T-helper 22 cell (primary cell): ENCODE data around the gene DHRS7B.

ENCODE experiments used
- DNase-seq: peaks from one replicate; pipeline ENCODE4 v3.0.0-alpha.2; 2020; ENCODE audit warnings: low read depth

Gene DHRS7B

GRCh38 chr17:21239680-21240368 lies 113.1 kb downstream of the DHRS7B start:
- DNase-seq: no peak

GRCh38 chr17:21240369-21241055 lies 113.7 kb downstream of the DHRS7B start:
- DNase-seq: no peak
